ENCODE results near the gene EEF1AKMT4. TPM values are rescaled to one million over a fixed set of nuclear protein-coding genes. Genes with fewer than 3 reads are reported as not detected.
A peak's percentile ranks its signal among the peaks of the same experiment; 100 is the strongest.

Gene EEF1AKMT4
- 1 to 10 TPM; 3.0 to 3.4 TPM for total RNA-seq

GRCh38 chr3:184249412-184250166 lies at the start of gene EEF1AKMT4:
Gene EEF1AKMT4 (plus strand): TSS chr3:184249672. CDS start chr3:184249695, 23 bp downstream.
- WGBS, 2 donors, result 0 to 1% methylated on average over 20 to 54 of the region's 54 CpGs
- Histone ChIP-seq H3K27me3 (no peaks in the 10 kb centered on the region), H3K27ac (peak within 1 kb of the TSS; percentile 71 to 95 (median 82)), H3K36me3 (replicated peaks in 1 of 2; ENCODE audit: insufficient read depth in 1 of 2, low read depth in 2 of 2) (peaks cover 0 to 9% of the 10 kb centered on the region in 2 donors), H3K4me1 (peaks cover 21% of the 10 kb centered on the region), H3K9me3 (no peaks in the 10 kb centered on the region), H3K4me3 (peak within 1 kb of the TSS; percentile 97 to 99)
- peak; percentile 15 to 84 (median 83) for TF ChIP-seq POLR2A (IDR thresholded peaks at IDR 0.05)
- TF ChIP-seq, protein P1, sequence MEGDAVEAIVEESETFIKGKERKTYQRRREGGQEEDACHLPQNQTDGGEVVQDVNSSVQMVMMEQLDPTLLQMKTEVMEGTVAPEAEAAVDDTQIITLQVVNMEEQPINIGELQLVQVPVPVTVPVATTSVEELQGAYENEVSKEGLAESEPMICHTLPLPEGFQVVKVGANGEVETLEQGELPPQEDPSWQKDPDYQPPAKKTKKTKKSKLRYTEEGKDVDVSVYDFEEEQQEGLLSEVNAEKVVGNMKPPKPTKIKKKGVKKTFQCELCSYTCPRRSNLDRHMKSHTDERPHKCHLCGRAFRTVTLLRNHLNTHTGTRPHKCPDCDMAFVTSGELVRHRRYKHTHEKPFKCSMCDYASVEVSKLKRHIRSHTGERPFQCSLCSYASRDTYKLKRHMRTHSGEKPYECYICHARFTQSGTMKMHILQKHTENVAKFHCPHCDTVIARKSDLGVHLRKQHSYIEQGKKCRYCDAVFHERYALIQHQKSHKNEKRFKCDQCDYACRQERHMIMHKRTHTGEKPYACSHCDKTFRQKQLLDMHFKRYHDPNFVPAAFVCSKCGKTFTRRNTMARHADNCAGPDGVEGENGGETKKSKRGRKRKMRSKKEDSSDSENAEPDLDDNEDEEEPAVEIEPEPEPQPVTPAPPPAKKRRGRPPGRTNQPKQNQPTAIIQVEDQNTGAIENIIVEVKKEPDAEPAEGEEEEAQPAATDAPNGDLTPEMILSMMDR (IDR thresholded peaks at IDR 0.05), result peak; percentile 29 to 86 (median 74)
- peak; percentile 98 to 99 (median 98) for DNase-seq
- intact Hi-C loops (cut with DNase I), result no loop called here
- ATAC-seq, result peak; percentile 95

GRCh38 chr3:184200825-184201224 lies 48.6 kb upstream of the EEF1AKMT4 start:
- ATAC-seq (no peak), DNase-seq (no peak)
- intact Hi-C loops (cut with DNase I), result no loop called here
- TF ChIP-seq, protein P1 (IDR thresholded peaks at IDR 0.05), result no peak
- no peak for TF ChIP-seq POLR2A (IDR thresholded peaks at IDR 0.05)
- H3K4me3 ChIP-seq, result no peak overlapping the region
- H3K36me3 ChIP-seq (replicated peaks in 1 of 2; ENCODE audit: insufficient read depth in 1 of 2, low read depth in 2 of 2), result no peaks in the 10 kb centered on the region
- H3K4me1 ChIP-seq, result peaks cover 6% of the 10 kb centered on the region
- H3K27me3 ChIP-seq, result no peaks in the 10 kb centered on the region
- no peak overlapping the region for H3K27ac ChIP-seq
- no peaks in the 10 kb centered on the region for H3K9me3 ChIP-seq

- Histone ChIP-seq H3K27ac (no peak overlapping the region), H3K27me3 (no peaks in the 10 kb centered on the region), H3K36me3 (replicated peaks in 1 of 2; ENCODE audit: insufficient read depth in 1 of 2, low read depth in 2 of 2) (no peaks in the 10 kb centered on the region), H3K9me3 (no peaks in the 10 kb centered on the region), H3K4me3 (no peak overlapping the region), H3K4me1 (no peaks in the 10 kb centered on the region)
- TF ChIP-seq POLR2A (IDR thresholded peaks at IDR 0.05), result no peak
- TF ChIP-seq, protein P1 (IDR thresholded peaks at IDR 0.05), result no peak
- ATAC-seq, result no peak
- WGBS, 2 donors, result 78 to 80% methylated on average over 6 to 8 of the region's 8 CpGs
- DNase-seq, result no peak
- intact Hi-C loops (cut with DNase I), result no loop called here
Measured at GRCh38 chr3:184203526-184203925, 45.9 kb upstream of the EEF1AKMT4 start.

DNA sequence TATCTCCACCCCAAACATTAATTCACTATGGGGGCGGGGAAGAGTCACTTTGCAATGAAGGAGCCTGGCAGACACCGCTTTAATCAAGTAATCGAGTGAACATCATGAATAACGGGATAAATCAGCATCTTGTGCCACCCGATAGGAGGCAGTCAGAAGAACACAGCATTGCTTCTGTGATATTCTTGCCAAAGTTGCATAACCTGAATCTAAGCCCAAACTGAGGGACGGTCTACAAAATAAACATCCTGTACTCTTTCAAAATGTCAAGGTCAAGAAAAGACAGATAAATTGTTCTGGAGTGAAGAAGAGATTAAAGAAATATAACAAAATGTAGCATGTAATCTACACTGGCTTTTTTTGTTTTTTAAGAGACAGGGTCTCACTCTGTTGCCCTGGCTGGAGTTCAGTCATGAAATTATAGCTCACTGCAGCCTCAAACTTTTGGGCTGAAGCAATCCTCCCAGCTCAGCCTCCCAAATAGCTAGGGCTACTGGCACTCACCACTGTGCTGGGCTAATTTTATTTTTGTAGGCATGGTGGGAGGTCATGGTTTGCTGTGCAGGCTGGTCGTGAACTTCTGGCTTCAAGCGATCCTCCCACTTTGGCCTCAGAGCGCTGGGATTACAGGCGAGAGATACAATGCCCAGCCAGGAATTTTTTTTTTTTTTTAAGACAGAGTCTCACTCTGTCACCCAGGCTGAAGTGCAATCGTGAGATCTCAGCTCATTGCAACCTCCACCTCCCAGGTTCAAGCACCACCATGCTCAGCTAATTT lies 40.1 kb upstream of the EEF1AKMT4 start:
- intact Hi-C loops (cut with DNase I), result no loop called here
- DNase-seq (no peak), ATAC-seq (no peak)
- no peaks in the 10 kb centered on the region for H3K9me3 ChIP-seq
- no peaks in the 10 kb centered on the region for H3K4me1 ChIP-seq
- no peak overlapping the region for H3K4me3 ChIP-seq
- H3K27ac ChIP-seq, result no peak overlapping the region
- WGBS, 2 donors, result 47 to 49% methylated on average over 11 of the region's 11 CpGs
- no peaks in the 10 kb centered on the region for H3K27me3 ChIP-seq
- H3K36me3 ChIP-seq (replicated peaks in 1 of 2; ENCODE audit: insufficient read depth in 1 of 2, low read depth in 2 of 2), result no peaks in the 10 kb centered on the region
- TF ChIP-seq, protein P1 (IDR thresholded peaks at IDR 0.05), result no peak
- TF ChIP-seq POLR2A (IDR thresholded peaks at IDR 0.05), result no peak

Data from body of pancreas (tissue), 4 donors.